Activated CD4-positive, alpha-beta T cell treated with anti-CD3 and anti-CD28 coated beads, Interleukin-2, amount 50 U/mL, for 4 hours (primary cell): ENCODE measurements around the gene SMIM44.
"Not testable (repeated sequence)": the region's sequence is repeated elsewhere in the genome, so short reads cannot be mapped to it uniquely, and the experiment has no call there.

ENCODE experiments used
- DNase-seq, 2 experiments: peaks; one replicate each; pipeline ENCODE4 v3.0.0-alpha.2; 2020

The SMIM44 gene

DNA sequence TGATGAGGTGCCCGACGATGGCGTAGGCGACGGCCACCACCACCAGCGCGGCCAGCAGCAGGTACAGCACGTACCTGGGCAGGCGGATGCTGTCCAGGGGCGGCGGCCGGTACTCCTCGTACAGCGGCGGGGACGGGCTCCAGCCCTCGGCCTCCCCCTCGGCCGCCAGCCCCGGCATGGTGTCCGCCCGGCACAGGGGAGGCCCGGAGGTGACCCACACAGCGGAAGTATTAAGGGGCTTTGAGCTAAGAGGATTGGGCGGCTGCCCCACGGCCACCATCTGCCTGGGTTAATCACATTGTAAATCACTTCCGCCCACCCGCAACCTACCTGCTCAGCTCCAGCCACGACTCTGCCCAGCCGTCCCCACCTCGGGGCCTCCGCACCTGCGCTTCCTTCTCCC is at the start of gene SMIM44:
Gene SMIM44, minus strand, starts transcription at position 216 of the 403 bp plus-strand sequence. Its CDS starts 38 bp downstream, at position 178.
- no peak for DNase-seq

DNA sequence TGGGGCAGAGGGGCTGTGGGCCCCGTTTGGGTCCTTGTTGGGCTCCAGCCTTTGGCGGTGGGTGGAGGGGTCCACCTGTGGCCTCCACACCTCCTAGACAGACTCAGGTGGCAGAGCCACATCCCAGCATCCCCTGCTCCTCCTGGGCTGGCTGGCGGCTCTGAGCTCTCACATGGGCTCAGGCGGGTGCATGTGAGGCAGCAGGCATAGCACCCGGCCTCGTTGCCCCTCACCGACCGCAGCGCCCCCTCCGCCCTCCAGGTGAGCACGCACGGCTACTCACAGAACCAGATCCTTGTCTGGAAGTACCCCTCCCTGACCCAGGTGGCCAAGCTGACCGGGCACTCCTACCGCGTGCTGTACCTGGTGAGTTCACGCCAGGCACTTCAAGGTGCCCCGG is 49.8 kb upstream of the SMIM44 start:
- DNase-seq = no peak

DNA sequence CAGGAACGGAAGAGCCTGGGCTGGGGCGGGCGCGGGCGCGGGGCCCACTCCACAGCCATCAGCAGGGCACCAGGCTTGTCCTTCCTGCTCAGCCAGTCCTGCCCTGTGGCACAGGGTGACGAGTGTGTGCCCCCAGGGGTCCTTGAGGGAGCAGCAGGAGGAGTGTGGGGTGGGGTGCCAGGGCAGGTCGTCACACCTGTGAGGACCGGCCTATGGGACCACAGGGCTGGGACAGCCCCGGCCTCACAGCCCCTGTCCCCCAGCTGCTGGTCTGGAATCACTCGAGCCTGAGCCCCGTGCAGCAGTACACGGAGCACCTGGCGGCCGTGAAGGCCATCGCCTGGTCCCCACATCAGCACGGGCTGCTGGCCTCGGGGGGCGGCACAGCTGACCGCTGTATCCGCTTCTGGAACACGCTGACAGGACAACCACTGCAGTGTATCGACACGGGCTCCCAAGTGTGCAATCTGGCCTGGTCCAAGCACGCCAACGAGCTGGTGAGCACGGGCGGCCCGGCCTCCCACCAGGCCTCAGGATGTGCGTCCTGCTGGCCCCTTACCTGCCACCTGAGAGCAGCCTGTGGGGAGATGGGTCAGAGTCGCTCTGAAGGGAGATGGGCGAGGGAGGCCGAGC is 49.0 kb upstream of the SMIM44 start:
- DNase-seq = no peak

DNA sequence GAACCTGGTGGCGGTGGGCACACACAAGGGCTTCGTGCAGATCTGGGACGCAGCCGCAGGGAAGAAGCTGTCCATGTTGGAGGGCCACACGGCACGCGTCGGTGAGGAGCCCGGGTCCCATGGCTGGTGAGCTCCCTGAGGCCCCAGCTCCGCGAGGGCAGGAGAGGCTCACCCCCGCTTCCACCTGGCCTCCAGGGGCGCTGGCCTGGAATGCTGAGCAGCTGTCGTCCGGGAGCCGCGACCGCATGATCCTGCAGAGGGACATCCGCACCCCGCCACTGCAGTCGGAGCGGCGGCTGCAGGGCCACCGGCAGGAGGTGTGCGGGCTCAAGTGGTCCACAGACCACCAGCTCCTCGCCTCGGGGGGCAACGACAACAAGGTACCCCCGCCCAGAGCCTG is 48.5 kb upstream of the SMIM44 start:
- DNase-seq = no peak

DNA sequence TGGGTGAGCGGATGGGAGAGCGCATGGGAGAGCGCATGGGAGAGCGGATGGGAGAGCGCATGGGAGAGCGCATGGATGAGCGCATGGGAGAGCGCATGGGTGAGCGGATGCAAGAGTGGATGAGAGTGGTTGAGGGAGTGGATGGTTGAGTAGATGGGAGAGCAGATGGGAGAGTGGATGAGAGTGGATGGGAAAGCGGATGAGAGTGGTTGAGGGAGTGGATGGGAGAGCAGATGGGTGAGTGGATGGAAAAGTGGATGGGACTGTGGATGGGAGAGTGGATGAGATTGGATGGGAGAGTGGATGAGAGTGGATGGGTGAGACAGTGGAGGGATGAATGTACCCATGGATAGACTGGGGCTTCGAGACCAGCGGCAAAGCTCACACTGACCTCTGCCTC is 47.1 kb upstream of the SMIM44 start:
- DNase-seq = no peak

DNA sequence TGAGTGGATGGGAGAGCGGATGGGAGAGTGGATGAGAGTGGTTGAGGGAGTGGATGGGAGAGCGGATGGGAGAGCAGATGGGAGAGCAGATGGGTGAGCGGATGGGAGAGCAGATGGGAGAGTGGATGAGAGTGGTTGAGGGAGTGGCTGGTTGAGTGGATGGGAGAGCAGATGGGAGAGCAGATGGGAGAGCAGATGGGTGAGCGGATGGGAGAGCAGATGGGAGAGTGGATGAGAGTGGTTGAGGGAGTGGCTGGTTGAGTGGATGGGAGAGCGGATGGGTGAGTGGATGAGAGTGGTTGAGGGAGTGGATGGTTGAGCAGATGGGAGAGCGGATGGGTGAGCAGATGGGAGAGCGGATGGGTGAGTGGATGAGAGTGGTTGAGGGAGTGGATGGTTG is 46.1 kb upstream of the SMIM44 start:
- DNase-seq = not testable (repeated sequence)

DNA sequence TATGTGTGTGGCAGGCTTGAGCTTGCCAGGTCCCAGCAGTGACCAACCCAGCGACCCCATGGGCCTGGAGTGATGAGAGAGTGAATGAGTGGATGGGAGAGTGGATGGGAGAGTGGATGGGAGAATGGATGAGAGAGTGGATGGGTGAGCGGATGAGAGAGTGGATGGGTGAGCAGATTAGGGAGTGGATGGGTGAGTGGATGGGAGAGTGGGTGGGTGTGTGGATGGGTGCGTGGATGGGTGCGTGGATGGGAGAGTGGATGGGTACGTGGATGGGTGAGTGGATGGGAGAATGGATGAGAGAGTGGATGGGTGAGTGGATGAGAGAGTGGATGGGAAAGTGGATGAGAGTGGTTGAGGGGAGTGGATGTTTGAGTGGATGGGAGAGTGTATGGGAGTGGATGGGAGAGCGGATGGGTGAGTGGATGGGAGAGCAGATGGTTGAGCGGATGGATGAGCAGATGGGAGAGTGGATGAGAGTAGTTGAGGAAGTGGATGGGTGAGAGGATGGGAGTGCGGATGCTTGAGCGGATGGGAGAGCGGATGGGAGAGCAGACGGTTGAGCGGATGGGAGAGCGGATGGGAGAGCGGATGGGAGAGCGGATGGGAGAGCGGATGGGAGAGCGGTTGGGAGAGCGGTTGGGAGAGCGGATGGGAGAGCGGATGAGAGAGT is 45.4 kb upstream of the SMIM44 start:
- no peak for DNase-seq

DNA sequence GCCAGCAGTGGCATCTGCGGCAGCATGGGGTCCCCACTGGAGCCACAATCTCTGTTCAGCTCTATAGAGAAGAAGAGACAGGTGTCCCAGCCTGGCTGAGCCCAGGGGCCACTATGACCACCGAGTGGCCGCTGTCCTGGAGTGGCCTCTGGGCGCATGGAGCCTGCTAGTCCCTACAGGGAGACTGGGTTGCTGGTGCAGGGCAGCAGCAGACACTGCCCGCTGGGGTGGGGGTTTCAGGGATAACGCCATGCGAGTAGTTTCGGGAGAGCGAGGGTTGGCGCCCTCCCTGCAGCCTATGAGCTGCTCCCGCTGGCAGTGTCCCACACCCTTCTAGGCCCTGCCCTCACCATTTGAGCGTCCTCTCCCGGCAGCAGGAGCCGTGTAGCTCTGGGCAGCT is 44.8 kb upstream of the SMIM44 start:
- no peak for DNase-seq

DNA sequence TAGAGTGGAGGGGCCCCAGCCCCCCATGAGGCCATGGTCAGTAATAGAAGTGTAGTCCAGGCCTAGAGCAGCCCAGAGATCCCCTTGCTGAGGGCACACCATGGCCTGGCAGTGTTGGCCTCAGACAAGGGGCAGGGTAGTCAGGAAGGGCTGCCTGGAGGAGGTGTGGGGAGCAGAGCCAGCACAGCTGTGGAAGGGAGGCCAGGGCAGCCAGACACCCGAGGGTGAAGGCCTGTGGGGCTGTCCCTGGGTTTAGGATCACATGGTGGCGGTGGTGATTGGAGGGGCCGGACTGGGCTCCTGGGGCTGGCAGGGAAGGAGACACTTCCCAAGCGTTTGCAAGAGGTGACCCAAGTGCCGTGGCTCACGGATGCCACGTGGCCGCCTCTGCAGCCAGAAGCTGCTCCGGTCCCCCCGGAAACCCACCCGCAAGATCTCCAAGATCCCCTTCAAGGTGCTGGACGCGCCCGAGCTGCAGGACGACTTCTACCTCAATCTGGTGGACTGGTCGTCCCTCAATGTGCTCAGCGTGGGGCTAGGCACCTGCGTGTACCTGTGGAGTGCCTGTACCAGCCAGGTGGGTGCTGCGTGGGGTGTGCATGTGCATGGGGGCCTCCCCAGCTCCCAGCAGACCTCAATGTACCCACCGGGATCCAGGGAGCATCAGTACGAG is 44.1 kb upstream of the SMIM44 start:
- no peak for DNase-seq

DNA sequence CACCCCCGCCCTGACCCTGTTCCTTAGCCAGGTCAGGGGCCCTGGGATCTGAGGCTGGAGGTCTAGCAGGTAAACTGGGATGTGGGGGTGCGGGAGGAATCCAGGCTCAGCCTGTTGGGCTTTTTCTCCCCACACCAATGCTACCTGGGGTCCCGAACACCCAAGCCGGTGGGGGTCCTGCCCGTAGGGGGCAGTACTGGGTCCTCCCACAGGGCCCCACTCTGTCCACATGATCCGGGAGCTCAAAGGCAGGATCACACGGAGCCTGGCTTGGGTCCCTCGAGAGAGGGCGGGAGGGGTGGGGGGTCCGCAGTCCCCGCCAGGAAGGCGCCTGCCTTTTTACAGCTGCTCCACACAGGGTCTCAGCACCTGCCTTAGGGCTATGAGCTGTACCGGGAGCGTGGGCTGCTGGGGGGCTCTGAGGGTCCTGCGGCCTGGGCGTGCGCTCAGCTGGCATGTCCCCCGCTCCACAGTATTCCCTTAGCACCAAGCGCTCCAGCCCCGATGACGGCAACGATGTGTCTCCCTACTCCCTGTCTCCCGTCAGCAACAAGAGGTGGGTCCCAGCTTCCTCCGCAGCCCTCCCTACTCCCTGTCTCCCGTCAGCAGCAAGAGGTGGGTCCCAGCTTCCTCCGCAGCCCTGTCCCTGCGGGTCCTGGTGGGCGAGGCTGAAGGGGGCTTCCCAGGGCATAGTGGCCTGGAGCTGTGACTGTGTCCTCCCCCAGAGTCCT is 43.4 kb upstream of the SMIM44 start:
- no peak for DNase-seq

DNA sequence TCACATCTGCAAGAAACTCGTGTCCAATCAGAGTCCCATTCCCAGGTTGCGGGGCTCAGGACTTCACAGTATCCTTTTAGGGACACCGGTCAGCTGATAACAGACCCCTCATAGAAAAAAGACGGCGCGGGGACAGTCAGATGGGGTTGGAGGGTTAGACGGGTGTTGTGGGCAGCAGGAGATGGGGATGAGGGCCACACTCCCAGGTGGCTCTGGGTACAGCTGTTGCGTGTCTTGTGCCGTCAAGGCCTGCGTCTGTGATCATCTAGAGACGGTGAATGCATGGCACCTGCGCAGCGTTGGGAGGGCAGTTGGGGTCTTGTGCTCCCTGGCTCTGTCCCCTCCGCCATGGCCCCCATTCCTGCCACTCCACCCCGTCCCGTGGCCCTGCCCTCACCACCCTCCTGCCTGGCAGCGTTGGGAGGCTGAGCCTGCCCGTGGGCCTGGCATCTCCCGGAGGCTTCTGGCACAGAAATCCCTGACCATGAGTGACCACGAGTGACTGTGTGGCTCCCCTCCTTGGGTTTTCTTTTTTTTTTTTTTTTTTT is 41.7 kb upstream of the SMIM44 start:
- no peak for DNase-seq

DNA sequence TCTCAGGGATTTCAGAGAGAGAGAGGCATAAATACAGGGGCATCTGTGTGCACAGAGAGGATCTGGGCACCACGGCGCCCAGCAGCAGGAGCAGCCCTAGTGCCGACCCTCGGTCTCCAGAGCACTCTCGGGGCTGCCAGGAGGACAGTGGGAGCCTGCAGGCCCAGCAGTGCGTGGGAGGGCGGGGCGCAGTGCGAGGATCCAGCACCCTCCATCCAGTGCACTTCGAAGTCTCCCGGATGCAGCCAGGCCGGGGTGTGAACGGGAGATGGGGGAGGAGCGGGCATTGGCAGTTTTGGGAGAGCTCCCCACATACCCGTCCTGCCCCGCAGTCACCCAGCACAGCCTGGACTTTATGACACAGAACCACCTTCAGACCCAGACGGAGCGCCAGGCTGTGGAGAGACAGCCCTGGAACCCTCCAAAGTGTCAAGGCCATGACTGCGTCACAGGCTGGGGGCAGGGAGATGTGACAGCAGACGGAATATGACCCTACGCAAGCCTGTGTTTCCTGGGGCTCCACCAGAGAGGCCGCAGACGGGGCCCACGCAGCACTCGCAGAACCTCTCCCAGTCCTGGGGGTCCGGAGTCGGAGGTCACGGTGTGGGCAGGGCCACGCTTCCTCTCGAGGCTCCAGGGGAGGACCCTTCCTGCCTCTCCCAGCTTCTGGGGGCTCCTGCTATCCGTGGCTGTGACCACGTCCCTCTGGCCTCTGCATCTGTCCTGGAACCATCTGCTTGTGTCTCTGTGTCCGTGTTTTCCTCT is 41.0 kb upstream of the SMIM44 start:
- no peak for DNase-seq

DNA sequence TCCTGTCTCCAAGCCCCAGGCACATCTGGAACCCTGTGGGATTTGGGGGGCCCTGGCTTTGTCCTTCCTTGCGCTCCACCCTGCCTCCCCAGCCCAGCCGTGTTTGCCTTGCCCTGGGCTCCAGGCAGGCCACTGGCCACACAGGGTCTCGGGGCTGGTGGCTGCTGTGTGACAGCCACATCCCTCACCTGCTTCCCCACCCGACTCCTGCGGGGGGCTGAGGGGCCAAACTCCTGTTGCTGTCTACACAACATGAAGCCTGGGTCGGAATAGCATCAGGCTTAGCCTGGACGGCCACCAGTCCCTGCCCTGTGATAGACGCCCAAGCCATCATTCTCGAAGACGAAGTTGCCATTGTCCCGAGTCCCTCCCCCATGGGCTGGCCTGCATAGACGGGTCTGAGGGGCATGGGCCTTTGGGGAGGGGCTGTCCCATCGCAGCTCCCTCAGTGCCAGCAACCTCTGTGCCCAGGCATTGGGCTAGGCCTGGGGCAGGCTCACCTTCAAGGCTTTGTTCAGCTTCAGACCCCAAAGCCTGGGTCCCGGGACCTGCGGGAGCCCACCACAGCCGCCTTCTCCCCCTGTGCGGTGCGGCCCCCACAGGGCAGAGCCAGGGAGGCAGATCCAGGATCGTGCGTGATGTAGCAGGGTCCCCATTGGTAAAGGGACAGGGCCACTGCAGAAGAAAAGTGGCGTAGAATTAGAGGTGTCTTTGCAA is 40.3 kb upstream of the SMIM44 start:
- no peak for DNase-seq

DNA sequence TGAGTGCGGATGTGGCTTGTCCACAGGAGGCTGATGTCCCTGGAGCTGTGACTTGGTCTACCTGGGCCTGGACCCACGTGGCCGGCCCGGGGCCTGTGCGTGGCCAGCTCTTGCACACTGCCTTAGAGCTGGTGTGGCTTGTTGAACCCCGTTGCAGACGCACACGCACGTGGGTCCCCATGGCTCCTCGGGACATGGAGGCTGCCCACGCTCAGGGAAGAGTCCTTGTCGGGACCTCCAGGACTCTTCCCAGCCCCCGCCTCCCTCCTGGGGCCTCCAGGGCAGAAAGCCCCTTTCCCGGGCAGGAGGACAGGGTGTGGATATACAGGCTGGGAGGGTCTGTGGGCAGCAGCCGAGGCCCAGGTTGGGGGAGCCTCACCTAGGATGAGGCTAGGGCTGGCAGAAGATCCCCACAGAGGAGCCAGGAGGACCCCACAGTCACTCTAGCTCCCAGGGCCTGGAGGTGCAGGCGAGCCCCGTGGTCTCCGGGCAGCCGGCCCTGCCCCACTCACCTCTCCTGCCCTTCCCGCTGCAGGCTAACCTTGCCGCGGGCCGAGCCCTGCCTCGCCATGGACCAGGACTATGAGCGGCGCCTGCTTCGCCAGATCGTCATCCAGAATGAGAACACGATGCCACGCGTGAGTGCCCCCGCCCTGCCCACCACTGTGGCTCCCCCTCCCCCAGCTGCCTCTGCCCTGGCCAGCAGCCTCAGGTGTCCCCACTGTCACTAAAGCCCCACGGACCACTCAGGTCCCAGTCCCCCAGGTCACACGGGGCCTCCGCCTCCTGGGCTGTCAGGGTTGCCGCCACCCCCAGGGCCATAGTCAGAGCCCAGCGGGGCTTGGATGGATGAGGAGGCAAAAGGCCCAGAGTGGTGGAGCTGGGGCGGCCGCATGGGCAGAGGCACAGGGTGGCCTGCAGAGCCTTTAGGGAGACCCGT is 39.5 kb upstream of the SMIM44 start:
- no peak for DNase-seq

DNA sequence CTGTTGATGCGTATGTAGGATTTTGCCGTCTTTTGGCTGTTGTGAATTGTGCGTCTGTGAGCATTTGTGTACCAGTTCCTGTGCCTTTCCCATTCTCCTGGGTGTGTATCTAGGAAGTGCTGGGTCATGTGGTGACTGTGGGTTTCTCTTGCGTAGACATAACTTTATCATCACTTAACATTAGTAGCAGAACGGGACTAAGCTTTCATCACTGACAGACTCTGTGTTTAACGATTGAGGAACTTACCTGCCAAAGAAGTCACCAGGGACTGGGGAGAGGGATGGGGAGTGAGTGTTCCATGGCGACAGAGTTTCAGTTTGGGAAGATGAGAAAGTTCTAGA is 37.8 kb upstream of the SMIM44 start:
- no peak for DNase-seq

DNA sequence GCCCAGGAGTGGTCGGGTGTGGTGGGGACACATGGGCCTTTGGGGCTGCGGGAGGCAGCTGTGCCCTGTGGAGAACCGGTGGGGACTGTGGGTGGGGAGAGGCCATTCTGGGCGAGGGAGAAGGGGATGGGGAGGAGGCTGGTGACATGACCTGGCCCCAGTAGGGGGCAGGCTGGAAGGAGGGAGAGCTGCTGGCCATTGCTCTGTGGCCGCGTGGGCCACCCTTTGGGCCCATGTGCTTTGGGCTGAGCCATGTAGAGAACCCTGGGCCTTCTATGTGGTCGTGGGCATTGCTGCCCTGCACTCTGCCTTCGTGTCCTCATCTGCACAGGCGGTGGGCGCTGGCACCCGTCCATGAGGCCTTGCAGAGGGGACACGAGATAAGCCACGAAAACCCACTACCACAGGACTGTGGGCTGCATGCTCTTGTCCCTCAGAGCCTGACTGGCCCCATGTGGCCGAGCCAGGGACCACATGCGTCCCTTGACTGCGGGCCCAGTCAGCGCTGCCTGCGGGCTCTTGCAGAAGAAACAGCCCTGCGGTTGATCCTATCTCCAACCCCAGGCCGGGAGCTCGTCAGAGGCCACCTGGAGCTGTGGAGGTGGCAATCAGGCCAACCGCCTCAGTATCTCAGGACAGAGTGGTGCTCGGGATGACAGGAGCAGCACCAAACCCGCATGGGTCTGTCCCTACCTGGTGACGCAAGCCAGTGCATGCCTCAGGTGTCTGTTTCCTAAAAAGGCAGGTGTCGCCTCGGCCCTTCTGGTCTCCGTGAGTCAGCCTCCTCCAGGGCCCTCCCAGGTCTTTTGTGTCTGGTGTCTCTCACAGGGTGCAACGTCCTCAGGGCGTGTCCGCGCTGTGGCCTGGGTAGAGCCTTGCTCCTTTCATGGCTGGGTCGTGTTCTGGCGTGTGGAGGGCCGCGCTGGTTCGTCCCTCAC is 37.2 kb upstream of the SMIM44 start:
- DNase-seq = no peak

DNA sequence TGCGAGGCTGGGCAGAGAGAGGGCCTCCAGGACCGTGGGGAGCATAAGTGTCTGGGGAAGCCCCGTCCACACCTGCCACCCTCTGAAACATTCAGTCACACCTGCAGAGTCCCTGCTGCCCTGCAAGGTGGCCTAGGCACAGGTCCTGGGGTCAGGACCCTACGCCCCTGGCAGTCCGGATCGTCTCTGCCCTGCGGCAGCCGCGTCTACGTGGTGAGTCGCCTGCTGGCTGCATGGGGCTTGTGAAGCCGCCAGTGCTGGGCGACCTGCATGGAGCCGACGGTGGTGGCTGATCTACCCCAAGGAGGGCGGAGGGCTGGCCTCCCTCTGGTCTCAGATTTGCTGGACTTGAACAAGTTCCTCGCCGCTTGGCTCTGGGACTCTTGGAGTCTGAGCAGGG is 35.9 kb upstream of the SMIM44 start:
- no peak for DNase-seq

DNA sequence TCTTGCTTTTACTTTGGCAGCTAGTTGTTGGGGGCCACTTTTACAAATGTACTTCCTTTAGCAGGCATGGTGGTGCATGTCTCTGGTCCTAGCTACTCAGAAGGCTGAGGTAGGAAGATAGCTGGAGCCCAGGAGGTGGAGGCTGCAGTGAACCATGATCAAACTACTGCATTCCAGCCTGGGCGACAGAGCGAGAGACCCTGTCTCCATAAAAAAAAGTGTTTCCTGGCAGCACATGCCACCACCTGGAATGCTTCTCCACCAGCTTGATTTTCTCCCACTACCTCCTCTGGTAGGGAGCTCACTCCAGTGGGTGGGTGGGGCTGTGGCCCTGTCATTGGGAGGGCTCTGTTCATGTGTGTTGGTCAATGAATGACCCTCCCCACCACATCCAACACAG is 35.4 kb upstream of the SMIM44 start:
- DNase-seq = no peak

DNA sequence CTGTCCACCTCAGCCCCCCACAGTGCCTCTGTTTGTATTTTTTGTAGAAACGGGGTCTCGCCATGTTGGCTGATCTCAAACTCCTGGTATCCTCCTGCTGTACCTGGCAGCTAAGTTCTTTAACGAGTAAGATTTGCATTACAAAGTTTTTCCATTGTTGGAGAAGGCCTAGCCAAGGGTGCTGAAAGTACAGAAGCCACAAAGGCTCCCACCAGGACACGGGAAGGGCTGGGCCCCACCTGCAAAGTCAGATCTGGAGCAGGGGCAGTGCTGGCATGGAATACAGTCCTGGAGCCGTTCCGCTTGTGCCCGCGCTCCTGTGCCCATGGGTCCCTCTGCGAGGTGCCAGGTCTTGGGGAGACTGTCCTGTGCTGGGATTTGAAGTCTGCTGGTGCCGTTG is 35.0 kb upstream of the SMIM44 start:
- no peak for DNase-seq

DNA sequence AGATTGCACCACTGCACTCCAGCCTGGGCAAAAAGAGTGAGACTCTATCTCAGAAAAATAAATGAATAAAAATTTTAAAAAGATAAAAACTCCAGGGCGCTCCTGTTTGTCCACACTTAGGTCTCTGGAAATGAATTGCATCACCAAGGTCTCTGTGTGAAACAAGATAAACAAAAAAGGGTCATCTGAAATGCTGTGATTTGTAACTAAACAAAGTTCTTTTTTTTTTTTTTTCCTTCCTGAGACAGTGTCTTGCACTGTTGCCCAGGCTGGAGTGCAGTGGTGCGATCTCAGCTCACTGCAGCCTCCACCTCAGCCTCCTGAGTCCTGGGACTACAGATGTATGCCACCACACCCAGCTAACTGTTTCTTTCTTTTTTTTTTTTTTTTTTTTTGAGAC is 34.4 kb upstream of the SMIM44 start:
- no peak for DNase-seq
